Measurements from ENCODE around the gene RPS6KA5.

- TF ChIP-seq POLR2A (IDR thresholded peaks at IDR 0.05), result no peak
- TF ChIP-seq CTCF (IDR thresholded peaks at IDR 0.05), result no peak
Measured at GRCh38 chr14:91061056-91061887, 831 bp upstream of the RPS6KA5 start.
